ENCODE results near the gene MICAL3.

Gene MICAL3

GRCh38 chr22:17974703-17975372, 49.5 kb downstream of the MICAL3 start:
- ATAC-seq: no peak
- TF ChIP-seq POU6F1 (CRISPR knock-in tag; IDR thresholded peaks at IDR 0.05; ENCODE audit: borderline replicate concordance, low read depth) (no peak), GLIS3 (CRISPR knock-in tag; IDR thresholded peaks at IDR 0.05) (no peak), ZFP30 (CRISPR knock-in tag; IDR thresholded peaks at IDR 0.05) (no peak)

GRCh38 chr22:17974087-17974486, 50.3 kb downstream of the MICAL3 start:
- ATAC-seq: no peak
- TF ChIP-seq ZC3H10 (CRISPR knock-in tag; IDR thresholded peaks at IDR 0.05) (no peak), CREB5 (CRISPR knock-in tag; IDR thresholded peaks at IDR 0.05; ENCODE audit: low read depth) (no peak), ZNF8 (CRISPR knock-in tag; IDR thresholded peaks at IDR 0.05) (no peak), TOX (CRISPR knock-in tag; IDR thresholded peaks at IDR 0.05; ENCODE audit: borderline replicate concordance) (no peak), PATZ1 (CRISPR knock-in tag; IDR thresholded peaks at IDR 0.05; ENCODE audit: borderline replicate concordance) (no peak), ARNTL (CRISPR knock-in tag; IDR thresholded peaks at IDR 0.05; ENCODE audit: borderline replicate concordance, low read depth) (no peak), TCF4 (CRISPR knock-in tag; IDR thresholded peaks at IDR 0.05; ENCODE audit: borderline replicate concordance) (no peak), ZFP30 (CRISPR knock-in tag; IDR thresholded peaks at IDR 0.05) (no peak), CSRNP3 (CRISPR knock-in tag; IDR thresholded peaks at IDR 0.05) (no peak), ZNF70 (CRISPR knock-in tag; IDR thresholded peaks at IDR 0.05) (no peak), ISL1 (CRISPR knock-in tag; IDR thresholded peaks at IDR 0.05) (no peak), POU6F1 (CRISPR knock-in tag; IDR thresholded peaks at IDR 0.05; ENCODE audit: borderline replicate concordance, low read depth) (no peak), ZNF565 (CRISPR knock-in tag; conservative IDR thresholded peaks at IDR 0.05; ENCODE audit: low read depth) (no peak)

GRCh38 chr22:17973217-17973616, 51.1 kb downstream of the MICAL3 start:
- 0 out of 3 replicates have a peak, but pooled peaks have one; percentile 3 for ATAC-seq
- TF ChIP-seq GLIS3 (CRISPR knock-in tag; IDR thresholded peaks at IDR 0.05) (no peak), POU6F1 (CRISPR knock-in tag; IDR thresholded peaks at IDR 0.05; ENCODE audit: borderline replicate concordance, low read depth) (no peak), TCF4 (CRISPR knock-in tag; IDR thresholded peaks at IDR 0.05; ENCODE audit: borderline replicate concordance) (no peak), CSRNP3 (CRISPR knock-in tag; IDR thresholded peaks at IDR 0.05) (no peak), OSR1 (CRISPR knock-in tag; IDR thresholded peaks at IDR 0.05) (no peak), TOX (CRISPR knock-in tag; IDR thresholded peaks at IDR 0.05; ENCODE audit: borderline replicate concordance) (no peak), BACH2 (CRISPR knock-in tag; IDR thresholded peaks at IDR 0.05; ENCODE audit: borderline replicate concordance) (no peak), ZNF70 (CRISPR knock-in tag; IDR thresholded peaks at IDR 0.05) (no peak), ARNTL (CRISPR knock-in tag; IDR thresholded peaks at IDR 0.05; ENCODE audit: borderline replicate concordance, low read depth) (no peak), ISL1 (CRISPR knock-in tag; IDR thresholded peaks at IDR 0.05) (no peak), CSDC2 (CRISPR knock-in tag; IDR thresholded peaks at IDR 0.05) (no peak), ZNF8 (CRISPR knock-in tag; IDR thresholded peaks at IDR 0.05) (no peak), CREB5 (CRISPR knock-in tag; IDR thresholded peaks at IDR 0.05; ENCODE audit: low read depth) (no peak), ZNF565 (CRISPR knock-in tag; conservative IDR thresholded peaks at IDR 0.05; ENCODE audit: low read depth) (no peak), PPARA (CRISPR knock-in tag; IDR thresholded peaks at IDR 0.05; ENCODE audit: borderline replicate concordance) (no peak), ZFP30 (CRISPR knock-in tag; IDR thresholded peaks at IDR 0.05) (no peak), TSHZ2 (CRISPR knock-in tag; IDR thresholded peaks at IDR 0.05) (no peak)
